BJ (cell line): Measurements from ENCODE around the gene OPRM1. TPM values are rescaled to one million over a fixed set of nuclear protein-coding genes. Genes with fewer than 3 reads are reported as not detected.

ENCODE experiments used
- CTCF ChIA-PET: fragments of 350-600 bp; formaldehyde crosslinking; extraction: SDS; loops from one replicate; lab custom pipeline; 2021; ENCODE audit warnings: antibody characterized with exemption, inconsistent platforms; lab: Yijun Ruan, JAX
- POLR2A ChIA-PET: fragments of 300-600 bp; sonication (Branson Sonifier 250); formaldehyde crosslinking; extraction: SDS; loops from one replicate; lab custom pipeline; 2021; ENCODE audit warnings: antibody characterized with exemption; lab: Charles Lee
- DNase-seq: peaks from one replicate; pipeline ENCODE4 v3.0.0-alpha.2; 2011; ENCODE audit warnings: low read depth
- H3K27me3 ChIP-seq: 2 replicates; pipeline ENCODE4 v1.6.0; 2011; ENCODE audit warnings: low read length; ENCODE audit not compliant: control insufficient read depth, insufficient read depth
- H3K36me3 ChIP-seq: 2 replicates; pipeline ENCODE4 v1.5.1; 2011; ENCODE audit warnings: low read length; ENCODE audit not compliant: control insufficient read depth, insufficient read depth
- H3K4me3 ChIP-seq: 2 replicates; pipeline ENCODE4 v1.5.1; 2011; ENCODE audit warnings: low read depth, mild to moderate bottlenecking, control low read depth, low read length
- CTCF ChIP-seq: IDR thresholded peaks from 2 replicates; pipeline ENCODE4 v1.5.1; 2011; ENCODE audit warnings: low read depth, mild to moderate bottlenecking, control low read depth, inconsistent platforms, low read length, moderate library complexity; ENCODE audit not compliant: insufficient read depth
- polyA plus RNA-seq: library from polyadenylated mRNA; depleted of rRNA; stranded (reverse); fragments of >200 nt; gene quantifications from 2 replicates; pipeline ENCODE4 v1.2.3, GENCODE V29; 2011

The OPRM1 gene
- polyA plus RNA-seq, 1 experiment: not detected

GRCh38 chr6:154219250-154219649 is 180.2 kb downstream of the OPRM1 start:
- ChIA-PET POLR2A (no interaction called here), CTCF (no interaction called here)
- Histone ChIP-seq H3K36me3 (no peaks in the 10 kb centered on the region), H3K4me3 (no peak overlapping the region), H3K27me3 (no peaks in the 10 kb centered on the region)
- TF ChIP-seq CTCF: no peak
- DNase-seq: no peak

- no peak for TF ChIP-seq CTCF
- H3K4me3 ChIP-seq: no peak overlapping the region
- POLR2A ChIA-PET: no interaction called here
- CTCF ChIA-PET: interaction anchor here (1.4 kb wide), 1 partner anchor 55 kb away, joined by 3 read pairs; no protein-coding TSS in a partner anchor
- H3K27me3 ChIP-seq: no peaks in the 10 kb centered on the region
- H3K36me3 ChIP-seq: no peaks in the 10 kb centered on the region
- DNase-seq: no peak
Observed at GRCh38 chr6:154222716-154223115, 183.7 kb downstream of the OPRM1 start.

- ChIA-PET POLR2A (no interaction called here), CTCF (interaction anchor here (1.4 kb wide), 1 partner anchor 54 kb away, joined by 3 read pairs; no protein-coding TSS in a partner anchor)
- no peak overlapping the region for H3K4me3 ChIP-seq
- H3K27me3 ChIP-seq: no peaks in the 10 kb centered on the region
- H3K36me3 ChIP-seq: no peaks in the 10 kb centered on the region
- no peak for TF ChIP-seq CTCF
- no peak for DNase-seq
Observed at GRCh38 chr6:154223296-154223695, 184.3 kb downstream of the OPRM1 start.

- ChIA-PET CTCF (no interaction called here), POLR2A (no interaction called here)
- Histone ChIP-seq H3K4me3 (no peak overlapping the region), H3K27me3 (no peaks in the 10 kb centered on the region), H3K36me3 (no peaks in the 10 kb centered on the region)
- DNase-seq: no peak
- TF ChIP-seq CTCF: no peak
Observed at GRCh38 chr6:154226461-154226860, 187.4 kb downstream of the OPRM1 start.

- no peak for DNase-seq
- ChIA-PET CTCF (interaction anchor here (0.7 kb wide), 1 partner anchor 1044 kb away, joined by 3 read pairs; no protein-coding TSS in a partner anchor), POLR2A (no interaction called here)
- no peak overlapping the region for H3K4me3 ChIP-seq
- TF ChIP-seq CTCF: no peak
- H3K27me3 ChIP-seq: no peaks in the 10 kb centered on the region
- no peaks in the 10 kb centered on the region for H3K36me3 ChIP-seq
Observed at GRCh38 chr6:154227862-154228520, 189.0 kb downstream of the OPRM1 start.
